Prostate gland (tissue), 2 donors: ENCODE data around the gene NFAM1.

Experiments
- CTCF ChIP-seq, 4 experiments: fragments of 200-600 bp in 2 of 4; fragments of 450-650 bp in 2 of 4; sonication (generic) in 2 of 4; IDR thresholded peaks; 1 replicate in 3 of 4; 2 replicates in 1 of 4; pipeline ENCODE4 v1.5.1; 2016 to 2019; ENCODE audit warnings: antibody characterized with exemption in 4 of 4, mild to moderate bottlenecking in 2 of 4, moderate library complexity in 2 of 4
- POLR2A ChIP-seq: fragments of 450-650 bp; IDR thresholded peaks from one replicate; pipeline ENCODE4 v1.6.1; 2016; ENCODE audit warnings: antibody characterized with exemption, mild to moderate bottlenecking

- no peak for TF ChIP-seq CTCF (IDR thresholded peaks at IDR 0.05)
- TF ChIP-seq POLR2A, result no peak
Observed at GRCh38 chr22:42376711-42377554, 55.3 kb downstream of the NFAM1 start.
